Stimulated activated CD8-positive, alpha-beta memory T cell treated with anti-CD3 and anti-CD28 coated beads, Interleukin-12 subunit alpha, Interleukin-12 subunit beta, amount 100 ng/mL, for 4 hours (primary cell): ENCODE results near the gene ZFYVE16.
"Not testable (repeated sequence)": the region's sequence is repeated elsewhere in the genome, so short reads cannot be mapped to it uniquely, and the experiment has no call there.

ENCODE experiments used
- DNase-seq: peaks from one replicate; pipeline ENCODE4 v3.0.0-alpha.2; 2020; ENCODE audit warnings: low read depth

ZFYVE16 gene

DNA sequence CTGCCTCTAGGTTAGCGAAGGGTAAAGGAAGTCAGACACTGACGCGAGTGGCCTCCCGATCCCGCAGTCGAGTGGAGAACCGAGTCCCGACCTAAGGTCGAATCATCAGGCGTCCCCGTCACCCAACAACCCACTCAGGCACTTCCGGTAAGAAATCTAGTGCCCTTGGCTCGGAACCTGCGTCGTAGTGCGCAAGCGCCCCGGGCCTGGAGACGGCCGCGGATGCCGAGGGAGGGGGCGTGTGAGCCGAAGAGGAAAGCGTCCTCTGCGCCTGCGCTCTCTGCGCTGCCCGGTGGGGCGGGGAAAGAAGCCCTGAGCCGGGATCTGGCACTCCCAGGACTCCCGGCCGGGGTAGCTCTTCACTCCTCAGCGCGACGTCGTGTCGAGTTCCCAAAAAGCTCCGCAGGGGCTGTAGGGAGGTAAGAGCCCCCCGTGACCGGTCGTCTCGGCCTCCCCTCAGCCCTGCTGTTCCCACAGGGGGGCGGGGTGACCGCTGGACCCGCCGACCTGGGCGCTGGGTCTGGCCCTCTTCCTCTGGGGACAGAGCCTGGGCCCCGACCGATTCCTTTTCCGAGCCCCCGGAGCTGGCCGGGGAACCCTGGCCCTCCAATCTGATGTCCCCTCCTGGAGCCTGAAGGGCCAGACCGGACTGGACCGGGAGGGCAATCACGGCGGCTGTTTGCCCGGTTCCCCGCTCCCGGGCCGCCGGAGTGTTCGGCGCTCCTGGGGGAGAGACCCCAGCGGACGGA is at the start of gene ZFYVE16:
ZFYVE16 (plus strand) TSS at position 330 of the 749 bp plus-strand sequence. CDS start 26,084 bp downstream, outside the sequence.
- peak; percentile 94 for DNase-seq

DNA sequence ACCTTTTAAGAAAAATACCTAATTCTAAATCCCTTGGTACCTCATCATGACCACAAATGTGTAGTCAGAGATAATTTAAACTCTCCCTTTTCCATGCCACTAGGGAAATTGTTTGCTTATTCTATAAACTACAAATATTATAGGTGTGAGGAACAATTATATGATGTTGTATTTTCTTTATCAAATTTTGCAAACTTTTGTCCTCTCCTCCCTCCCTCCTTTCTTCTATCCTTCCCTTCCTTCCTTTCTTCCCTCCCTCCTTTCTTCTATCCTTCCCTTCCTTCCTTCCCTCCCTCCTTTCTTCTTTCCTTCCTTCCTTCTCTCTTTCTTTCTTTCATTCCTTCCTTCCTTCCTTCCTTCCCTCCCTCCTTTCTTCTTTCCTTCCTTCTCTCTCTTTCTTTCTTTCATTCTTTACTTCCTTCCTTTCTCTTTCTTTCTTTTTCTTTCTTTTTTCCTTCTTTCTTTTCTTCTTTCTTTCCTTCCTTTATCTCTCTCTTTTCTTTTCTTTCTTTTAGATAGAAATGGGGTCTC is 46.9 kb upstream of the ZFYVE16 start:
- DNase-seq: no peak

DNA sequence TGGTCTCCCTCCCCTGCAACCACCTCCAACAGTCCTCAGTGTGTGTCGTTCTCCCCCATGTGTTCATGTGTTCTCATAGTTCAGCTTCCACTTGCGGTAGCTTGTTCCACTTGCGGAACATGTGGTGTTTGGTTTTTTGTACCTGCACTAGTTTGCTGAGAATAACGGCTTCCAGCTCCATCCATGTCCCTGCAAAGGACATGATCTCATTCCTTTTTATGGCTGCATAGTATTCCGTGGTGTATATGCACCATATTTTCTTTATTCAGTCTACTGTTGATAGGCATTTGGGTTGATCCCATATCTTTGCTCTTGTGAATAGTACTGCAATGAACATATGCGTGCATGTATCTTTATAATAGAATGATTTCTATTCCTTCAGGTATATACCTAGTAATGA is 43.0 kb upstream of the ZFYVE16 start:
- DNase-seq: no peak

DNA sequence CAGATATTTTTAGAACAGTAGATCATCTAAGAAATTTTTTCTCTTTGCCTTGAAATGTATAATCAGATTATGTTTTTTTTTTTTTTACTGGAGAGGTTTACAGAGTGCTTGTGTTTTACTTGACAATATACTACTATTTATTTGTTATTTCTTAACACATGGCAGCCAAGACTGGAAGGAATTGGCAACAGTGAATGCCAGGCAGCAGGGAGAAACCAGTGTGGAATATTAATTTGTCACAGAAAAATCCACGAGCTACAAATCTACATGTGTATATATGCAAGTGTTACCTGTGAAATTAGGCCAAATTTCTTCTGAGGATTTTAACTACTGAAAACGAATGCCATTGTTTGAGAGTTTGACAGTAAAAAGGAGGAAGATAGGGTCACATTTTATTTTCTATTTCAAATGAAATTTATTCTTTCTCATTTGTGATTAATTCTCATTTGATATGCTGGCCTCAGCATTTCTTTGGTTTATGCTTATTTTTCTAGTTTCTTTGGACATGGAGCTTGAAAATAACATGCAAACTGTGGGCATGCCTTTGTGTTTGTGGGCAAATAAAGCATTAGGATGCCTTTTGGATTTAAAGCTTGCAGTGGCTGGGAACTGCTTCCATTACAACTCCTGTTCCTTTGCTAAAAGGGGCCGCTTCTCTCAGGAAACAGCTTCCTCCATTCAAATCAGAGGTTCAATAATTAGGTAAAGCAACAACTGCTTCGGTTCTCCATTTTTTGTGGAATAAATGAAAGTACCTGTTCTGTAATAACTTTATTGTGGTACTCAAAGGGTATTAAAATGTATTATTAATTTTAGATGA is 39.0 kb upstream of the ZFYVE16 start:
- no peak for DNase-seq

DNA sequence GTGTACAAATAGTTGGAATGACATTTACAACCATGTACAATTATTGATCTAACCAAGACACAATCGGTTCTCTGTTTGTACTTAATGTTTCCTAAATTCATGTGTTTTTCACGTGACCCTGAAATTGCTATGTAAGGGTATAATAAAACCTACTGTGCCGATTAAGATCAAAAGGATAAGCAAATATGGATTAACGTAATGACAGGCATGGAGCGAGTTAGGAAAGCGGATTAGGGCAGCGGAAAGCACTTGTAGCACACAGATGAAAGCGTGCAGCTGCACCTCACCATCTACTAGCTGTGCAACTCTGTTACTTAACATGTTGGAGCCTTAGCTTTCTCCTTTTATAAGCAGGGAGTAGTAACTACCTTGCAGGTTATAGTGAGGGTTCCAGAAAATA is 38.3 kb upstream of the ZFYVE16 start:
- no peak for DNase-seq

DNA sequence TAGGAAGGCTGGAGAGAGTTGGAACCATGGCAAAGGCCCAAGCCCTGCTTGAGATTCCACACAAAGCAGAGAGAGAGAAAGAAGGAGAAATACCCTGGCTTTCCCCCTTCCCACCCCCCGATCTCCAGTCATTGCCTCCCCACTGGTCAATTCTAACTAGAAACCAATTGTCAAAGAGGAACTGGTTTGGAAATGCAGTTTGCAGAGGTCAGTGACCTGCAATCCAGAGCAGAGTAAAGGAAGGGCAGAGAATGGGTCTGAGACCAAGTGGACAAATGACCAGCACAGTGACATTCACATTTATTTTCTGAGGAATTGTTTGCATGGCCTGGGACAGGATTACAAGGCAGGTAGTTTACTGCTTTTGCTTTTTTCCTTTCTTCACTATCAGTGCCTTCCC is 37.5 kb upstream of the ZFYVE16 start:
- DNase-seq: no peak

DNA sequence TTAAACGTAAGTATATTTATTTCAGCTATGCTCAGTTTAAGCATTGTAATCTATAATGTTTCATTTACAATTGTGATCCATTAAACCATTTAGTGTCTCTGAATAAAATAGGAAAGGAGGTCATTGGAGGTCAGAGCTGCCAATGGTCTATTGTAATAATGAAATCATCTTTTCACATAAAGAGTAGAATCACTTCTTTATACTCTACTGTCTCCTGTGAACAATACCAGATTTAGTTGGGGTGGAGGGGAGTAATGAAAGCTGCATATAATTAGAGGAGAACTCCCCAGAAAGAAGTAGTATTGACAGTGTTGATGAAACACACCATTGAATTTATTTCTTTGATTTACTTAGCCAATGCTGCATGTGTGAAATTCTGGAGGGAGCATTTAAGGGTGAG is 35.1 kb upstream of the ZFYVE16 start:
- DNase-seq: no peak

DNA sequence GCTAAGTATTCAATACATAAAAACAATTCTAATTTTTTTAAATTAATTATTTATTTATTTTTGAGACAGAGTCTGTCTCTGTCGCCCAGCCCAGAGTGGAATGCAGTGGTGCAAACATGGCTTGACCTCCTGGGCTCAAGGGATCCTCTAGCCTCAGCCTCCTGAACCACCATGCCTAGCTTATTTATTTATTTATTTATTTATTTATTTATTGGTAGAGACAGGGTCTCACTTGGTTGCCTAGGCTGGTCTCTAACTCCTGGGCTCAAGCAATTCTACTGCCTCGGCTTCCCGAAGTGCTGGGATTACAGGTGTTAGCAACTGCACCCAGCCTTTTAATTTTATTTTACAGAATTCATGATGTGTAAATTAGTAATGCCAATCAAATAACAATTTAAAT is 33.7 kb upstream of the ZFYVE16 start:
- DNase-seq: no peak

DNA sequence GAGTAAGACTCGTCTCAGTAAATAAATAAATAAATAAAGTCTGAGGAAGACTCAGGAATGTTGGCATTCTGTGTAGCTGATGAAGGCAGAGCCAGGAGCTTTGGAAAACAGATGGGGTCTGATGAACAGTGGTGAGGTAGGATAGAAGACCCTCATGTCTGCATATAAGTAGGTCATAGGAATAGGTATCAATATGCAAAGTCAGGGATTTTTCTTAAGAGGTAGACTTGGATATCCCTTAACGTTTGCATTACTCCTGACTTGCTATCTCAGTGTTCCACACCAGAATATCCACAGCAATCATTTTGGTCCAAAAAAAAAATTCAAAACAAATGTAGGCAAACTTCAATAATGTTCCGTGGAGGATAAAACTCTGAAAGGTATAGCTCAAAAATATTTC is 31.3 kb upstream of the ZFYVE16 start:
- DNase-seq: no peak

DNA sequence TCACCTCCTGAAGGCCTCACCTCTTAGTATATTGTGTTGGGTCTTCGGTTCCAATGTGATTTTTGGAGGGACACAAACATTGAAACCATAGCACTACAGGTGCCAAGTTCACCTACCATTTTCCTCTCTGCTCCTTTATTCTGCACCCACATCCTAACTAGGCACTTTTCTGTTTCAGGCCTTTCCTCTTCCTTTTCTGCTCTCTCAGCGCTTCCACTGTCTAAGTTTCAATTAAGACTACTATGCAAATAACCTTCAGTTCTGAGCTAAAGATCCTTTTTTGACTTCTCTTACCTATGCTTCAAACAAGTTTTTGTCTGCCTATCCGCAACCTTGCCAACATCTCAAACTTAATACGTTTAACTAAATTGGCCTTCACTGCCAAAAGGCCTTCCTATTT is 25.4 kb upstream of the ZFYVE16 start:
- no peak for DNase-seq

DNA sequence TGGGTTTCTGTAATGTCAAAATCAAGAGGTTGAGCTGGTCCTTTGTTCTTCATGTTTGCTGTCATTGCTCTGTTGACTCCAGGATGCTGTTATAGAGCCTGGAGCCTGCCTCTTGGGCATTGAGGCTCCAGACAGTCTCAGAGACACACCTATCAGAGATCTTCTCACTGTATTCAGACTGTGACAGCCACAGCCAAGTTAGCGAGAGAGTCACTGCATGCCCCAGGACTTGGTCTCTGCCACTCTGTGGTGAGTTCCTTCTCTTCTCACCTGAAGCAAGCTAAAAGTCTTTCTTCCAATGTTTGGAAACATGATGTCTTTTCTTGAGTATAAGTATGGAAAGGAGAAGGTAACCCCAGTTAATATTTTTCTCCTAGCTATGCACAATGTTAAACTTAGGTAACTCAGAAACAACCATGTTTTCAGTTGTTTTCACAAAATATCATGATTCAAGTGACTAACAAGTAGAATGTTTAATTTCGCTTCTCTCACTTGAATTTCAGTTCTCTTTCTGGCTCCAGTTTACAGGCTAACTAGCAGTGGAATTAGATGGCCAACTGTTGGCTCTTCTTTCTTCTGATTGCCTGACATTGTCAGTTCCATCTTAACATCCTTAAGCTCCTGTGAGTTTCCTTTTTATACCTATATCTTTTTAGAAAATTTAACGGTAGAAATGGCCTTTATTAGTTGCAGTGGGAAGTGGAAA is 20.6 kb upstream of the ZFYVE16 start:
- DNase-seq: no peak

DNA sequence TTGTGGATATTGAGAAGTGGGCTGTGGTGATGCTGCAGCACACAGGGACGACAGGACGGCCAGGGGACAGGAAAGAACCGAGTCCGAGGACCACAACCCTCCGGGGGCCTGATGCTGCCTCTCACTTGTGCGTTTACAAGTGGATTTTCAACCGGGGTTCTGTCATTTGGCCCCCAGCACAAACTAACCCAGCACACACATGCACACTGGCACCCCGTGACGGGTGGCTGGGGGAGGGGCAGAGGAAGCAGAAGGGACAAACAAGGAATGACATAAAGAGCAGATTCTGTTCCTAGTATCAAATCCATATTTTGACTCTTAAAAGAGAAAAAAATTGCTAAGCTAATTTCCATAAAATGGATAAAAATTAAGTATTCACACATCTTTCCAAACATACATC is 18.3 kb upstream of the ZFYVE16 start:
- DNase-seq: no peak

DNA sequence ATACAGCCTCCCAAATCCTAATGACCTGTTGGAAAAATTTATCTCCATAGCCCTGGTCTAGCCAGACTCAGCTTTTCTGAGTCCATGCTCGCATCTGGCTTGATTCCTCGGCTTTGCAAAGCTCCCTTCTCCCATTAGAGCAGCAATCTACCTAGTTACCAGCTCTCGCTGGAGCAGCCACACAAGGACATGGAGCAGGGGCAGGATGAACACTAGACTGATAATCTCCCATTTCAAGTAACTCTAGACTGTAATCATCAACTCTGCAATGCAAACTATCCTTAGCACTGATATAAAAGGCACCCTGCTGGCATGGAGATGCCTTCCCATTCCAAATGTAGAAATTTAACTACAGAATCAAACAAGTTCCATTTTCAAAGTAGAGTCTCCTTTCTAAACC is 17.5 kb upstream of the ZFYVE16 start:
- DNase-seq: not testable (repeated sequence)

DNA sequence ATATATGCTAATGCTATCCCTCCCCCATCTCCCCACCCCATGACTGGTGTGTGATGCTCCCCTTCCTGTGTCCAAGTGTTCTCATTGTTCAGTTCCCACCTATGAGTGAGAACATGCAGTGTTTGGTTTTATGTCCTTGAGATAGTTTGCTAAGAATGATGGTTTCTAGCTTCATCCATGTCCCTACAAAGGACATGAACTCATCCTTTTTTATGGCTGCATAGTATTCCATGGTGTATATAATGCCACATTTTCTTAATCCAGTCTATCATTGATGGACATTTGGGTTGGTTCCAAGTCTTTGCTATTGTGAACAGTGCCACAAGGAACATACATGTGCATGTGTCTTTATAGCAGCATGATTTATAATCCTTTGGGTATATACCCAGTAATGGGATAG is 16.6 kb upstream of the ZFYVE16 start:
- DNase-seq: not testable (repeated sequence)

DNA sequence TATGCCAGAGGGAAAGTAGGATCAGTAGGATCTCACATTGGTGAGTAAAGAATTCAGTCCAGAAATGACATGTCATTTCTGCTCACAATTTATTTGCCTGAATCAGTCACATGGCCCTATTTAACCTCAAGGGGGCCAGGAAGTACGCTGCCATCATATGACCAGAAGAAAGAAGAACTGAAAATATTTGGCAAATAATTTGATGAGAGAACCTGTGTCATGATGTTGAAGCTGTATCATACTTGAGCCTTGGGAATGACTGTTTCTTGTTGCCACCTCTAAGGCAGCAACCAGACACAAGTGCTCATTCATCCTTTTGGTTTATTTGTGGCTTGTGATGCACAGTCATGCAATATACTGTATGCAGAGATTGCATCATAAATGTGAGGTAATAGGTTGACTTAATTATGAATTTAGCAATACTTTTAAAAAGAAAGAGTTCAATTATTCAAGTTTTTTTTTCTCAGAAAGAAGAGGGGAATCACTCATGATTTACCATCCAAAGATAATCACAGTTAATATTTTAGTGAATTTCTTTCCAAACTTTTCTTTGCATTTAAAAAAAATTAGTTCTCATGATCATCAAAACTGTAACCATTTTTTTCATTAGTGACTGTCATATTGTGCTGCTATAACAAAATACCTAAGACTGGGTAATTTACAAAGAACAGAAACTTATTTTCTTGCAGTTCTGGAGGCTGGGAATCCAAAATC is 8.2 kb upstream of the ZFYVE16 start:
- DNase-seq: no peak

DNA sequence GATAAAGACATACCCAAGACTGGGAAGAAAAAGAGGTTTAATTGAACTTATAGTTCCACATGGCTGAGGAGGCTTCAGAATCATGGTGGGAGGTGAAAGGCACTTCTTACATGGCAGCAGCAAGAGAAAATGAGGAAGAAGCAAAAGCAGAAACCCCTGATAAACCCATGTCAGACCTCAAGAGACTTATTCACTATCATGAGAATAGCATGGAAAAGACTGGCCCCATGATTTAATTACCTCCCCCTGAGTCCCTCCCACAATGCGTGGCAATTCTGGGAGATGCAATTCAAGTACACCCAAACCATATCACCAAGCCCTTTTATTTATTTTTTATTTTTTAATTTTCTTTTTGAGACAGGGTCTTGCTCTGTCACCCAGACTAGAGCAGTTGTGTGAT is 7.5 kb upstream of the ZFYVE16 start:
- not testable (repeated sequence) for DNase-seq

DNA sequence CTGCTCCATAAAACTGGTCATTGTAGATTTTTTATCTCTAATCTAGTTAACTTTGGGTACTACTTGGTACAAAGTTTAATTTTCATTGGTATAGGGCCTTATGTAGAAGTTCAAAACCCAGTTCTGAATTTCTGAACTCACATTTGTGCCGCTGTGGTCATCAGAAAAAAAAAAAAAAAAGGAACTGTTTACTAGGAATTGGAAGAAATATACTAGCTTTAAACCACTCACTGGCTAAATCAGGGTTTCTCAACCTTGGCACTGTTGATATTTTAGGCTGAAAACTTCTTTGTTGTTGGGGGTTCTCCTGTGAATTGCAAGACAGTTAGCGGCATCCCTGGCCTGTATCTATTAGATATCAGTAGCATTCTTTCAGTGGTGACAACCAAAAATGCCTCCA is 4.1 kb upstream of the ZFYVE16 start:
- no peak for DNase-seq

DNA sequence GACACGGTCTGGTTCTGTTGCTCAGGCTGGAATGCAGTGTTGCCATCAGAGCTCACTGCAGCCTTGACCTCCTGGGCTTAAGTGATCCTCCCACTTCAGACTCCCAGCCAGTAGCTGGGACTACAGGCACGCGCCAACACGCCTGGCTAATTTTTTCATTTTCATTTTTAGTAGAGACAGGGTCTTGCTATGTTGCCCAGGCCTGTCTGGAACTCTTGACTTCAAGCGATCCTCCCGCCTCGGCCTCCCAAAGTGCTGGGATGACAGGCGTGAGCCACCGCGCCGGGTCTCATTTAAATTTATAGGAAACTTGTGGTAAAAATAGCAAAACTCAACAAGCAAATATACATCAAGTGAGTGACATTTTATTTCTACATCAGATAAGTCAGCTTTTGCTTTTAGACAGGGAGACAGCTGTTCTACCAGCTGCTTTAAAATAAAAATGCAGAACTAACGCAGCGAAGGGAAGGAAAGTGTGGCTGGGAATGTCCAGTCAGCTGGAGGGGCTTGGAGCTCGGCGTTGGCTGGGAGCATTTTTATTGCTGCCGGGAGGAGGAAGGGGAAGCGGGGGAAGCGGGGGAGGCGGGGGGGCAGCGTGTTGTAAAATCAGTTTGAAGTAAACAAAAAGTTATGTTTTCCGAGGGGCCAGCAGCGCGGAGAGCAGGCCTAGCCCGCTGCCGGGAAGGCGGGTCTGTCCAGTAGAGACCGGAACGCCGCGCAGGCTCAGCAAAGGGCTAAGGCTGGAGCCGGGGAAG is 707 bp upstream of the ZFYVE16 start:
- DNase-seq: no peak

DNA sequence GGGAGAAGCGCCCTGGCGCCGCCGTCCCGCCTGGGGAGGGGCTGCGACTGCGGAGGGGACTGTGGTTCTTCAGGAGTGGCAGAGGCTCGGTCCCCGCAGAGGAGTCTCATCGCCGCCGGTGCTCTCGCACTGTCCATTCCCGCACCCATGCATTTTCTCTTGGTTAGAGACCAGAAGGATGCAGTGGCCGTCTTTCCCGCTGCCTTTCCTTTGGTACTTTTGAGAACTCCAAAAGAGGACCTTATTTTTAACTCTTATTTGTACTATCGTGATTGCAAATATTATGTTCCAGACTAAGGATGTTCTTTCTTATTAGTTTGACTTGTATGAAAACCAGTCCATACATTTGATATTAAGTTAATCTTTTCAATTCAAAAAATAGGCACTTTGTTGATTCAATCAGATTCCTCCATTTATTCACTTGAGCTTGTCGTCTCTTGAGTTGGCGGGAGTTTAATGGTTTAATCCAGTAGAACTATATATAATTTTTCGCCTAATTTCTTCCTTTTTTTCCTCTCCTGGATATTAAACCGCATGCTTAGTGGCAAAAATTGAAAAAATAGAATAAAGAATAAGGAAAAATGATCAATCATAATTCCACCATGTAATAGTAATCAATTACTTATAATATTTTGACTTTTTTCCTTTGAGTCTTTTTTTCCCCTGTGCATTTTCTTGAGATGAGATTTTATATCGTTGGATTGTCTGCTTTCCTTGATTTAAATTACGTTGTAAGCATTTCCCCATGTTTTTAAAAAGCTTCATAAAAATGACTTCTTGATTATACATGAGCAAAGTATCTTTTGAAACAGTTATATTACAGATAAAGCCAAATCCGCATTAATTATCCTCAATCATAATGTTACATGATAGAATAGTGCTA is 861 bp downstream of the ZFYVE16 start:
- DNase-seq: no peak

DNA sequence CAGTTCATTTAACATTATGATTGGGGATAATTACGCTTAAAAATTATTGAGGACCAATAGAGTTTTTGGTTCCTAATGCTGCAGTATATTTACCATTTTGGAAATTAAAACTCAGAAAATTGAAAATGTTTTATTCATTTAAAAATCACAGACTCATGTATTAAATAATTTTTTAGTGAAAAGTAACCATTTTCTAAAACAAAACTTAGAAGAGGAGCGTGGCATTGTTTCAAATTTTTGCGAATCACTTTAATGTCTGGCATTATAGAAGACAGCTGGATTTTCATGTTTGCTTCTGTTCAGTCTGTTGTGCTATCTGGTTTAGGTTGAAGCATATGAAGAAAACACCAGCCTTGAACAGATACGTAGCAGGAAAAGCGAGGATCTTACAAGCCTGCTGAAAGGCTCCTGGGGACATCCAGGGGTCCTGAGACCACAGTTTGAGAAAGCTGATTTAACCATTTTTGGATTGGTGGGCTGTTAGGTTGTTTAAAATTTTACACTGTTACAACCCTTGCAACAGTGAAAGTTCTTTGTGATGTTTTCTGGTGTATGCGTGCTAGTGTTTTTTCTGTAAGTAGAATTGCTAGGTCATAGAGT is 1.6 kb downstream of the ZFYVE16 start:
- no peak for DNase-seq
